HG02852 (cell line): ENCODE results near the gene WRAP73.
"Not testable (repeated sequence)": the region's sequence is repeated elsewhere in the genome, so short reads cannot be mapped to it uniquely, and the experiment has no call there.

Experiments
- ATAC-seq: cut with Tn5 transposase; IDR thresholded peaks from one replicate; pipeline ENCODE4 v1.9.1; 2021; ENCODE audit warnings: mild to moderate bottlenecking, moderate library complexity; ENCODE audit not compliant: unreplicated experiment

Gene WRAP73

DNA sequence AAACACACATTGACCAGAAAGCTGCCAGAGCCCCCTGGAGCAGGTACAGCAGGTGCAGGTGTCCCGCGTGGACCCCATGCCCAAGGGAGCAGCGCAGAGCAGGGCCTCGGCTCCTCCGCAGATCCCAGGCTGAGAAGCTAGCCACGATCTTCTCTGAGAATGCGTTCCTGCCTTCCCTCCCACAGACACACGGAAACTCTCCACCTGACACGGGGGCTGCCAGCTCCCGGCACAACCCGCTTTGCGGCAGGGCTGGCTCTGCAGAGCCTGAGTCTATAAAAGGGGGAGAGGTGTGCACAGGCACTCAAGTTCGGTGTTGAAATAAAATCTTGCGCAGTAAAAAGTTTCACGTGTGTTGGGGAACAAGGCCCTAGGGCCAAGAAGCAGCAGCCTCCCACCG is 48.2 kb downstream of the WRAP73 start:
- ATAC-seq: no peak

DNA sequence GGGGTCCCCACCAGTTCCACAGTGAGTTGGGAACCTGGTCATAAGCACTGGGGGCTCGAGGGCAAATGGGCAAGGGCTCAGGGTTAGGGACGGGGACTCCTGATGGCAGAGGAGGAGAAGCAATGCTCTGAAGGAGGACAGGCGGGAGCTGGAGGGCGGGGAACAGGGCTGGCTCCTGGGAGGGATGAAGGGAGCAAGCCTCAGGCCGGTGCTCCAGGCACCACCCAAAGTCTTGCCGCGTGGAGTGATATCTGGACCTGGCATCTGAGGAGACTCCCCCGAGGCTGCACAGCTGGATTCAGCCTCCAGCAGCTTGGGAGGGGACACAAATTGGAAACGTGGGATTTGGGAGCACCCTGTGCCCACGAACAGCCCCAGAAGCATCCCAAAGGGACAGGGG is 49.5 kb downstream of the WRAP73 start:
- ATAC-seq: no peak

DNA sequence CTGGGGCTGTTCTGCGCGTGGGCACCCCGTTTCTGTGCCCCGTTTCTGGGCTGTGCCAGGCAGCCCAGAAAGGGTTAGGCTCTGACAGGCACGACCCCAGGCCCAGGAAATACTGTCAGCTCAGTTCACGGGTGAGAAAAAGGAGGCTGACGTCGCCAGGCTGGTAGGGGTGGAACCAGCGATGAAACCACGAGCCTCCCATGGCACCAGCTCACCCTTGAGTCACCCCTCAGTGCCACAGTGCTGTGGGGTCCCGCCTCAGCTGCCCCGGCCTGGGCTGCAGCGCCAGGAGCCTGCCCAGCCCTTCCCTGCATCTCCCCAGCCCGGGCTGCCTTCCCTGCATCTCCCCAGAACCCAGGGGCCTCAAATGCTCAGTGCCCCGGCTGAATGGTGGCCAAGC is 50.1 kb downstream of the WRAP73 start:
- no peak for ATAC-seq

DNA sequence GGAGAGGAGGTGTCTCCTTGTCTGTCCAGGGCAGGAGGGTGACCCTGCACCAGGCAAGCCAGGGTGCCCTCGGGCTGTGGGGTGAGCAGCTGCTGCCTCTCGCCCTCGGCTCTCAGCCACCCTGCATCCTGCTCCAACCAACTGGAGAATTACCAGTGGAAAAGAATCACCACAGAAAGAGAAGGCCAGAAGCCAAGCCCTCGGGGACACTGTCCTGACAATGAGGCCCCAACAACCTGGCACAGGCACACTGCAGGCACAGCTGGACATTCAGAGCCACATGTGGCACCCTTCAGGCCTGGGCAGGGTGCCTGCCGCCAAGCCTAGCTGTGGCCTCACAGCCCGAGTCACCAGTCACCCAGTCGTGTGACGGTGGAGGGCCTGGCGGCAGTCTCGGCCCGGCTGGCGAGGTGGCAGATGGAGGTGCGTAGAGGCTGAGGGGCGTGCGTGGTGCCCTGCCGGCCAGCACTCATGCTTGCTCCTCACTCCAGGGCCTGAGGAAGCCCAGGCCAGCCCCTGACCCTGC is 50.6 kb downstream of the WRAP73 start:
- no peak for ATAC-seq

DNA sequence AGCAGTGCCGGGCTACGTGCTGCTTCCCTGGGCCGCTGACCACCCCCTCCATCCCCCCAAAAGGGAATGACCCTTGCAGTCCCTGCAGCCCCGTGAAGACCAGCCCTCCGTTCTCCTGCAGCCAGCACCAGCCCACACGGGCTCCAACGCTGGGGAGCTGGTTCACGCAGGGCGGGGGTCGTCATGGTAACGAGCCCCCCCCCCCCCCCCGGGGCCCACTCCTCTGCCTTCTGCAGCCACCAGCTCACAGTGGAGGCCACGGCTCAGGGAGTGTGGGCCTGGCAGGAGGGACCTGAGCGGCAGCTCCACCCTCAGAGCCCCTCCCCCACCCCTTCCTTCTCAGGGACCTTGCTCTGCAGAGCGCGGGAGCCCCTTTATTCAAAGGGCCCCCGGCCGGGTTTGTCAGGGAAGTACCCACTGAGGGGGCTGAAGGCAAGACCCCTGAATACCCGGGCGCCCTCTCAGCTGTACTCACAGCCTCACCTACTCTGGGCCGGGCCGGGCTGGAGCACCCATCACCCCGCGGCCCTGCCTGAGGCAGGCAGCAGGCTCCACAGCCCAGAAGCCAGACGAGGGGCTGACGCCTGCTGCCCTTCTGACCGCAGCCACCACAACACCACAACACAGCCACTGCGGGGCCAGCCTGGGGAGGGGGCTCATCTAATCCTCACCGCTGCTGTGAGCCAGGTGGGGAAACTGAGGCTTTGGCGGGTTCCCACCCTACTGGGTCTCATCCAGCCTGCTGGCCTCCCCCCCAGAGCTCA is 51.2 kb downstream of the WRAP73 start:
- ATAC-seq: no peak

DNA sequence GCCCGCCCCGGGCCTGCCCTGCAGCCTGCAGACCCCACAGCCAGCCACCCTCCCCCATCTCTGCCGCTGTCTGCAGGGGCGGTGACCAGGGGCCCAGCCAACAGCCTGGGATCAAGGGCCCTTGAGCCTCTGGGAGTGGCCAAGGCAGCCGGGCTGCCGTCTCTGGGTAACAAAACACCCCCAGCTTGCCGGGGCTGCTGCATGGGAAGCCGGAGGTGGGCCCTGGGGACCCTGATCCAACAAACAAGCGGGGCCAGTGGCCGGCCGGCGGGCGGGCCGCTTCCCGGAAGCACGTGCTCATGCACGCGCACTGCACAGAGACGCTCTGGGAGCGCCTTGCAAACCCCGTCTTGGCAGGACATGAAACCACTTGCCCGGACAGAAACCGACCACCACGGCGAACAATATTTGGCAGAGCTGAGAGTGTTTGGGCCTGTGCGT is 51.8 kb downstream of the WRAP73 start:
- no peak for ATAC-seq

DNA sequence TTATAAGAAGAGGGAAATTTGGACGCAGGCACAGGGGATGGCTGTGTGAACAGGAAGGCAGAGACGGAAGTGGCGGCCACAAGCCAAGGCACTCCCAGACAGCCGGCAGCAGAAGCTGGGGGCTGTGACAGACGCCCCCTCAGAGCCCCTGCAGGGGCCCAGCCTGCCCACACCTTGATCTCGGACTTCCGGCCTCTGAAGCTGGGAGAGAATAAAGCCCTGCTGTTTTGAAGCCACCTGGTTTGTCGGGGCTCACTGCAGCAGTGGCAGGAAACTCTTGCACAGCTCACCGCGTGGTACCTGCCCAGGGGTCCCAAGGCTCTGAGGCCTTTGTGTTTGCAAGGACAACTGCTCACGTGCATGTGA is 52.3 kb downstream of the WRAP73 start:
- ATAC-seq: no peak

DNA sequence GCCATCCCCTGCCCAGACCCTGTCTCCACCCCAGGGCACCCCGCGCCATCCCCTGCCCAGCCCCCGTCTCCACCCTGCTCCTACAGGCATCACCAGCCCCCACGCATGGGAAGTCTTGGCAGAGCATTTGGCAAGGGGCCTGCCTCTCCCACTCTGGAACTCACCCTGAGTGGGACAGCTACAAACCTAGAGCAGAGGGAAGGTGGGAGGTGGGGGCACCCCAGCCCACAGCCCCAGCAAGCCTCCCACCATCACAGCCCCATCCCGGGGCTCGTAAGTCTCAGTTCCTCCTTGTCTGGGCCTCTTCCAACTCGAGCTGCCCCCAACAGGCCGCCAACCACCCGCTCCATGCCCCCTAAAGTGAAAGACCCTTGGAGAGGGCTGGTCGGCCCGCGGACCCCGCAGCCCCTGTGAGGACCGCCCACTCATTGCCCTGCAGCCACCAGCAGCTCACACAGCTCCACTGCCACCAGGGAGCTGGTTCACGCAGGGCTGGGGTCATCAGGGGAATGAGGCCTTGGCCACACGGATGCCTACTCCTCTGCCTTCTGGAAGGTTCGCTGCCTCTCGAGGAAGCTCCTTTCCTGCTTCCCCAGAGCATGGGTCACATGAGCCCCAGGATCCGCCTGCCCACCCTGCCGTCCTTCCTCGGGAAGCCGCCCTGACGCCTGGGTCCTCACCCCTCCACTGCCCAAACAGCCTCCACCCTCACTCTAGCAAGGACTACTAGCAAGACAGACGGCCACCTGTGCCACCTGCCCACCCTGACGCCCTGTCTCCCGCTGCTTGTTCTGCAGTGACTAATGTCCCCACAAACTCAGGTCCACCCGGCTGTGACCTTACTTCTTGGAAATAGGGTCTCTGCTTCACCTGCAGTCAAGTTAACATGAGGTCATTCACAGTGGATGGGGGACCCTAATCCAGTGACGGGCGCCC is 53.0 kb downstream of the WRAP73 start:
- no peak for ATAC-seq

DNA sequence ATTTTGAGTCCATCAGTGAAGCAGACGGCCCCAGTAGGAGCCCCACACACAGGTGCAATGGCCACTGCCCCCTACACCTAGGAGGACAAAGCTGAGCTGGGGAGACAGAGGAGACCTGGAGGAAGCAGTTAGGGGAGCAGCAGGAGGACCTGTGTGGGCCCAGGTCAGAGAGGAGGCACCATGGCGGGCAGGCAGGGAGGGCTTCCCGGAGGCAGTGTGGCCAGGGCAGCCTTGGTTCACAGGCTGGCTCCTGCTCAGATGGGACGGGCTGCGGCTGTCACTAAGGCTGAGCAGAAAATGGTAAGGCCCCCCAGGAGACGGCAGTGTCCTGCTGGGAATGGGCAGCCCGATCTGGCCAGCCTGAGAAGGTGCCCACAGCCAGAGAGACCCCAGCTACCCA is 54.0 kb downstream of the WRAP73 start:
- ATAC-seq: no peak

DNA sequence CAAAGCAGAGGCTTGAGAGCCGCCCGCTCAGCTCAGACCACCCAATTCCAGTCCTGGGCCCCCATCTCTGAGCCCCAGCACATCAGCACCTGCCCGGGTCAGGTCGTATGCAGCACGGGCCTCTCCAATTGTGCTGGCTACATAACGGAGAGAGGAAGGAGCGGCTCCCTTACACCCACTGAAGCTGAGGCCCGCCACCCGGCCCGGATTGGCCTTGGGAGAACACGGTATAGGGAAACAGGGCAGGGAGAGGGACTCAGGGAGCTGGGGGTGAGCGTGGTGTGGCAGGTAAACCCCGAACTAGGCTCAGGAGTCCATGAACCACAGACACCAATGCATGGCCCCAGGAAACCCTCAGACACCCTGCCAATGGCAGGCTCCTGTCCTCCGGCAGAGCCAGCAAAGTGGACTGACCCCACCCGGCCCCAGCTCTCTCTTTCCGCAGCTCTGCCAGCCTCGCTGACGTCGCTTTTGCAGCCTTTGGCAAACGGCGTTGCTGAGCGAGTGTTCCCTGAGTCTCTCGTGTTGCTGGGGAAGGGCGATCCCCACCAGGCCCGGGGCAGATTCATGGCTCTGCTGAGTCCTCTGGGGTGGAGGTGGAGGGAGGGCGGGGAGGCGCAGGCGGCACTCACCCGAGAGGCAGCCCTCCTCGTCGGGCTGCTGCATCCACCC is 55.1 kb downstream of the WRAP73 start:
- ATAC-seq: no peak

DNA sequence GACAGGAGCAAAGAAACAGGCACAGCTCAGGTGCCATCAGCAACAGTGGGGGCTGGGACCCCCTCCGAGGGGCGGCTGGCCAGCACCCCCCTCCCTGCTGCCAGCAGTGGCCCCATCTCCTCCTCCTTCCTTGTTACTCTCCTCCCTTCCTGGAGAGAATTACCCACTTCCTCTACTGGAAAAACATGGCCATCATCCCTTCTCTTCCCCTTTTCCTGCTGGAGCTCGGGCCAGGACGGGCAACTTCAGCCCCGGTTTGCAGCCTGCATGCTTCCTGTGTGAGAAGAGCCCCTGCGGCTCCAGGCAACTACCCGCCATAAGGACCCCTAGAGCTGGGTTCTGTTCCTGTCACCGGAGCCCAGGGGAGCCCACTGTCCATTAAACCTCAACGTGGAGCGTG is 56.2 kb downstream of the WRAP73 start:
- no peak for ATAC-seq

DNA sequence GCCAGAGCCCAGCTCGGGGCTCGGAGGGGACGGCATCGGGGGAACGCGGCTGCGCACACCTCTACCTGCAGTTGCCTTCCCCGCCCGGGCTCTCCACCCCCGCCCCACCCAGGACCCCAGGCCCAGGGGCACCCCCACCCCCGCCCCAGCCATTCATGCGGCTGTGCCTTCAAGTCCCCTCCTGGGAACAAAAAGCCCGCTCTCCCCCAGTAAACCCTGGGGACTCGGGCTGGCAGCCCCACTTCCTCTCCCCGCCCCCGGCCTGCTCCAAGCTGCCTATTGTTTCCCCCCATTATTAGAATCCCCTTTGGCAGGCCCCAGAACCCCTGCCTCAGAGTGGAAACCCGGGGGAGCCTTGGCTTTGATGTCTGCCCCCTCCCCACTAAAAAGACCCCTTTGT is 56.6 kb downstream of the WRAP73 start:
- ATAC-seq: no peak

DNA sequence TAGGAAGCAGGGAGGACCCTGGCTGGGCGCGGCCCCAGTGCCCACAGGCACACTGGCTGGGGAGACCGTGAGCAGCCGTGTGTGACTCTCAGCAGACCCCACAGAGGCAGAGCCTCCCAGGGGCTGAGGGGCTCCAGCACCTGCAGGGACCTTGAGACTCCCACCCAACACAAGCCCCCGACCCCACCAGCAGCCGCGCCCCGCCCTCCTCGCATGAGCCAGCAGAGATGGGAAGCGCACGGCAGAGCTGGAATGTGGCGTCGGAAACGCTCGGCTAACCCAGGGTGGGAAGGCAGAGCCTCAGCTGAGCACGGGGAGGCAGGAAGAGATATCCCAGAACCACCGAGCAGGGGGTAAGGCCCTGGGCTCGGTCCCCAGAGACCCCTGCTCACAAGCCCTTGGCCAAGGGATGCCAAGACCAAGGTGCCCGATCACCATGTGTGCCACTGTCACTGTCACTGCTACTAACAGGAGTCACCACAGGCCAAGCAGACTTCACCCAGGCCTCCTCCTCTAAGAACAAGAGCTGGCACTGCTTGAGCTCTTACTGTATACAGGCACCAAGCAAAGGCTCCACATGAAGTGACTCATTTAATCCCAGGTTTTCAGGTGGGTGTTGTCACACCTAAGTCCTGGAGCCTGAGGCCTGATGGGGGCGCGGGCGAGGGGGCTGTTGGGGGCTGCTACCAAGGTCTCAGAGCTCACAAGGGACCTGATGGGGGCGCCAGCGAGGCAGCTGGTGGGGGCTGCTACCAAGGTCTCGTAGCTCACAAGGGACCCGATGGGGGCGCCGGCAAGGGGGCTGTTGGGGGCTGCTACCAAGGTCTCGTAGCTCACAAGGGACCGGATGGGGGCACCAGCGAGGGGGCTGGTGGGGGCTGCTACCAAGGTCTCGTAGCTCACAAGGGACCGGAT is 58.7 kb downstream of the WRAP73 start:
- no peak for ATAC-seq

DNA sequence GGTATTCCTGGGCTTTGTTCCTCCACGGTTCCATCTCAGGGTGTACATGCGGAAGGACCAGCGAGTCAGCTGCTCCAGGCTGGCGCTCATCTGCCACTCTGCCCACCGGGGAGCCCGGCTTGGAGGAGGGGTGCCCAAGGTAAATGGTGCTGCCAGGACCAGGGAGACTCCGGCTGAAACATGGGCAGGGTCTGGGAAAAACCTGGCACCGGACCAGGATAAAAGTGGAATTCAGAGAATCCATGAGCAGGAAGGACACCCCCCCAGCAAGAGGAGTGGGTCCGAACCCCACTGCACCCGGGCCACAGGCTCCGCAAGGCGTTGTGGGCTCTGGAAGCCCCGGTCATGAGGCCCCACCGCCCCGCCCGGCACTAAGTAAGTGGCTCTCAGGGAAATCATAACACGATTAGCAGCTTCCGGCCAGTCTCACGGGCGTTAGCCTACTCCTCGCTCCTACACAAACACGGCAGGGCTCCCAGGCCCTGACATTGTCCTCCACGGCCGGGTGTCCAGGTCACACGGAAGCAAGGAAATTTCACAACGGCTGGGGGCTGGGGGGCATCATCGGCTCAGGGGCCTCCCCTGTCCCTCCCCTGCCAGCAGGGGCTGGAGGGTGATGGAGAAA is 59.7 kb downstream of the WRAP73 start:
- ATAC-seq: no peak

DNA sequence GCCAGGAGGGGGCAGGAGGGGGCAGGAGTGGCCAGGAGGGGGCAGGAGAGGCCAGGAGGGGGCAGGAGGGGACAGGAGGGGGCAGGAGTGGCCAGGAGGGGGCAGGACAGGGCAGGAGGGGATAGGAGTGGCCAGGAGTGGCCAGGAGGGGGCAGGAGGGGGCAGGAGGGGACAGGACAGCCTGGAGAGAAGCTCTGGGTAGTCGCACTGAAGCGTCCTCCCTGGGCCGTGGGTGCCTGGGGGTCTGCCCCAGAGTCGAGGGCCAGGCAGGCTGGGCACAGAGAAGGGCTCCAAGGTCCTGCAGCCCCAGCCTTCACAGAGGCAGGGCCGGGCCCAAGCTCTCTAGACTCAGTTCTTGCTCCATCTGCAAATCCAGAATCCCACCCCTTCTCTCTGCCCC is 61.5 kb downstream of the WRAP73 start:
- ATAC-seq: no peak

DNA sequence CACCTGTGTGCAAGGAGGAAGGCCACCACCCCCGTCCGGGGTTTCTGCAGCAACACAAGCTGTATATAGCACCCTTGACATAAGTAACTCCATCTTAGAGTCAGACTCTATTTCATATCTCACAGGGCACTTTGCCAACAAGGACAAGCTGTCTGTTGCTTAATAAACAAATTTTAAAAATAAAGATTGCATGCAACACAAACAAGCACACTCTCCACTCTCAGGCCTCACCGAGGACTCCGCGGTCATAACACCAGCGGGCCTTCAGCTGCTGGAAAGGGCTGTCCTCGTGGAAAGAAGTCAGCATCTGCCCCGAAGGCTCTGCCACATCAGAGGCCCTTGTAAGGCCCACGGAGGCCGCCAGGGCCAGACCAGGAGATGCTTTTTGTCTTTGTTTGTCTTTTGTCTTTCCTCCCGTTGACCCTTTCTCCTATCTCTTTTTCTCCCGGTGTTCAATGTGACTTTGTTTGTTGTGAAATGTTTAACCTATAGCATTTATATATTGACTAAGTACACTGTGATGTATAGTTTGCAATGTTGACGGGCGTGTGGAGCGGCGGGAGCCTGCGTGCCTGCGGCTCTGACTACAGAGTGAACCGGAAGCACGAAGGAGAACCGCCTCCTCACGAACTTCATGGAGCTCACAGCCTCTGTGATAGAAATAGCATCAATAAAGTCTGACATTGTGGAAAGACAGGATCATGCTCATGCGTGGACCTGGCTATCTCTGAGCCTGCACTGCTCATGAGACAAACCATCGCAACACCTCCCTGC is 62.7 kb downstream of the WRAP73 start:
- ATAC-seq: no peak

DNA sequence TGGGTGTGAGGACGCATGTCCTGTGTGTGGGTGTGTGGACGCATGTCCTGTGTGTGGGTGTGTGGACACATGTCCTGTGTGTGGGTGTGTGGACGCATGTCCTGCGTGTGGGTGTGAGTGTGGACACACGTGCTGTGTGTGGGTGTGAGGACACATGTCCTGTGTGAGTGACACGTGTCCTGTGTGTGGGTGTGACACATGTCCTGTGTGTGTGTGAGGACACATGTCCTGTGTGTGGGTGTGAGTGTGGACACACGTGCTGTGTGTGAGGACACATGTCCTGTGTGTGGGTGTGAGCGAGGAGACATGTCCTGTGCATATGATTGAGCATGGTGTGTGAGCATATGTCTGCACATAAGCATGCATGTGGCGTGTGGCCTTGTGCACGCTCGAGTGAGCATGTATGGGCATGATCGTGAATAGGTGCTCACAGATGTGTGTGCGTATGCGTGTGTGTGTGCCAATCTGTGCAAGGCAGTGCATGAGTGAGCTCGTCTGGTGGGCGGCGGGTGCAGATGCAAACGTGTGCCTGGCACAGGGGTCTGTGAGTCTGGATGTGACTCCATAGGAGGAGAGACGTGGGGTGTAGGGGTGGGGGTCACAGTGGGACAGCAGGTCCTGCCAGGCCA is 63.8 kb downstream of the WRAP73 start:
- ATAC-seq: no peak

DNA sequence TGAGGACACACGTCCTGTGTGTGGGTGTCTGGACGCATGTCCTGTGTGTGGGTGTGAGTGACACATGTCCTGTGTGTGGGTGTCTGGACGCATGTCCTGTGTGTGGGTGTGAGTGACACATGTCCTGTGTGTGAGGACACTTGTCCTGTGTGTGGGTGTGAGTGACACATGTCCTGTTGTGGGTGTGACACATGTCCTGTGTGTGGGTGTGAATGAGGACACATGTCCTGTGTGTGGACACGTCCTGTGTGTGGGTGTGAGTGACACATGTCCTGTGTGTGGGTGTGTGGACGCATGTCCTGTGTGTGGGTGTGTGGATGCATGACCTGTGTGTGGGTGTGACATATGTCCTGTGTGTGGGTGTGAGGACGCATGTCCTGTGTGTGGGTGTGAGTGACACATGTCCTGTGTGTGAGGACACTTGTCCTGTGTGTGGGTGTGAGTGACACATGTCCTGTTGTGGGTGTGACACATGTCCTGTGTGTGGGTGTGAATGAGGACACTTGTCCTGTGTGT is 64.5 kb downstream of the WRAP73 start:
- ATAC-seq: not testable (repeated sequence)
